ENCODE data around the gene PSMF1.

The PSMF1 gene, protein sequence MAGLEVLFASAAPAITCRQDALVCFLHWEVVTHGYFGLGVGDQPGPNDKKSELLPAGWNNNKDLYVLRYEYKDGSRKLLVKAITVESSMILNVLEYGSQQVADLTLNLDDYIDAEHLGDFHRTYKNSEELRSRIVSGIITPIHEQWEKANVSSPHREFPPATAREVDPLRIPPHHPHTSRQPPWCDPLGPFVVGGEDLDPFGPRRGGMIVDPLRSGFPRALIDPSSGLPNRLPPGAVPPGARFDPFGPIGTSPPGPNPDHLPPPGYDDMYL

DNA sequence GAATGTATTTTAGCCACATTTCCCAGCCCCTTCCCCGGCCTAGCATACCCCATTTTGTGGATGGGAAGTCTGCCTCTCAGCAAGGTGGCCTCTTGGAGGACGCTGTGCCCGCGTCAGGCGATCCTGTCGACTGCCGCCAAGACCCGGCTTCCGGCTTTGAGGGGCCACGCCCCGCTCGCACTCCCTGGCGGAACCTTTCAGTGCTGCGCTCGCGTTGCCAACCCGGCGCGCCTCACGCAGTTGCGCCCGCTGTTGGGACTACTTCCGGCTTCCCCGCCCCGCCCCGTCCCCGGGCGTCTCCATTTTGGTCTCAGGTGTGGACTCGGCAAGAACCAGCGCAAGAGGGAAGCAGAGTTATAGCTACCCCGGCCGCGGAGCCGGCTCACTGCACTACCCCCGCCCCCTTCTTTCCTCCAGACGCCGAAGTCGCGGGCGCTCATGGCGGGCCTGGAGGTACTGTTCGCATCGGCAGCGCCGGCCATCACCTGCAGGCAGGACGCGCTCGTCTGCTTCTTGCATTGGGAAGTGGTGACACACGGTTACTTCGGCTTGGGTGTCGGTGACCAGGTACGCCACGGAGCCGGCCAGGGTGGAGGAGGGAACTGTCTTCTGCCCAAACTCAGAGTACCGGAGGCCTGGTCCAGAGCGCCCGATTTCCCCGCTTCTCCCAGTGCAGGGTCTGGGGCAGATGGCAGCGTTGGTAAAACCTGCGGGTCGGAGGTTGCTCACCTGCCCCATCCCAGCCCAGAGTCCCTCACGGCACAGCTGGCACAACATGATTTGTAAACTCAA, at the start of gene PSMF1:
Gene PSMF1 (plus strand): TSS at position 267 of the 792 bp plus-strand sequence. CDS start 172 bp downstream, at position 439.
- H3K4me1 ChIP-seq (ENCODE audit: insufficient read depth, poor library complexity, severe bottlenecking): peaks cover 37% of the 10 kb centered on the region
- DNase-seq (ENCODE audit: low spot score) (peak; percentile 94), ATAC-seq (ENCODE audit: low read depth) (peak; percentile 95)
- H3K4me3 ChIP-seq (ENCODE audit: severe bottlenecking): peak within 1 kb of the TSS; percentile 62
- H3K27ac ChIP-seq (ENCODE audit: poor library complexity, severe bottlenecking): peak within 1 kb of the TSS; percentile 34
- H3K27me3 ChIP-seq (ENCODE audit: insufficient read depth, poor library complexity, severe bottlenecking): no peaks in the 10 kb centered on the region
- no peaks in the 10 kb centered on the region for H3K9me3 ChIP-seq (ENCODE audit: severe bottlenecking)
- H3K36me3 ChIP-seq (ENCODE audit: low read depth): peaks cover 36% of the 10 kb centered on the region
- TF ChIP-seq CTCF (IDR thresholded peaks at IDR 0.05; ENCODE audit: poor library complexity, severe bottlenecking): no peak

- DNase-seq (ENCODE audit: low spot score): no peak
- H3K9me3 ChIP-seq (ENCODE audit: severe bottlenecking): peaks cover 3% of the 10 kb centered on the region
- H3K27ac ChIP-seq (ENCODE audit: poor library complexity, severe bottlenecking): no peak overlapping the region
- no peak overlapping the region for H3K4me3 ChIP-seq (ENCODE audit: severe bottlenecking)
- peaks cover 19% of the 10 kb centered on the region for H3K27me3 ChIP-seq (ENCODE audit: insufficient read depth, poor library complexity, severe bottlenecking)
- no peaks in the 10 kb centered on the region for H3K4me1 ChIP-seq (ENCODE audit: insufficient read depth, poor library complexity, severe bottlenecking)
- H3K36me3 ChIP-seq (ENCODE audit: low read depth): no peaks in the 10 kb centered on the region
- ATAC-seq (ENCODE audit: low read depth): no peak
- TF ChIP-seq CTCF (IDR thresholded peaks at IDR 0.05; ENCODE audit: poor library complexity, severe bottlenecking): no peak
Measured at GRCh38 chr20:1072258-1072657, 46.1 kb upstream of the PSMF1 start.

DNA sequence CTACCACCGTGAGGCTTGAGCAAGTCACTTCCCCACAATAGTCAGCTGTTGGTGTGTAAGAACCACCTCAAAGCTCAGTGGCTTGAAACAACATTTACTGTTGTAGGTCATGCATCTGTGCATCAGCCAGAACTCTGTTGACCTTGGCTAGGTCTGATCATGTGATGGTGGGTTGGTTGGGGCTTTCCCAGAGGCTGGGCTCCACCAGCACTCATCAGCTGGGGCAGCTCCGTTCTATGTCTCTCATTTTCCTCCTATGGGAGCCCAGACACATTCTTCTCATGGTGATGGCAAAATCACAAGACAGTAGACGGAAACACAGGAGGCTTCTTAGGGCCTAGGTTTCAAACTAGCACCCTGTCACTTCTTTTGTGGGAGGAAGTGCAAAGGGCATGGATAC, 42.8 kb upstream of the PSMF1 start:
- H3K27ac ChIP-seq (ENCODE audit: poor library complexity, severe bottlenecking): no peak overlapping the region
- DNase-seq (ENCODE audit: low spot score): no peak
- no peak for ATAC-seq (ENCODE audit: low read depth)
- peaks cover 3% of the 10 kb centered on the region for H3K27me3 ChIP-seq (ENCODE audit: insufficient read depth, poor library complexity, severe bottlenecking)
- no peaks in the 10 kb centered on the region for H3K4me1 ChIP-seq (ENCODE audit: insufficient read depth, poor library complexity, severe bottlenecking)
- no peak overlapping the region for H3K4me3 ChIP-seq (ENCODE audit: severe bottlenecking)
- H3K9me3 ChIP-seq (ENCODE audit: severe bottlenecking): peaks cover 3% of the 10 kb centered on the region
- no peak for TF ChIP-seq CTCF (IDR thresholded peaks at IDR 0.05; ENCODE audit: poor library complexity, severe bottlenecking)
- H3K36me3 ChIP-seq (ENCODE audit: low read depth): no peaks in the 10 kb centered on the region

GRCh38 chr20:1081891-1082290, 36.5 kb upstream of the PSMF1 start:
- H3K27me3 ChIP-seq (ENCODE audit: insufficient read depth, poor library complexity, severe bottlenecking): peaks cover 3% of the 10 kb centered on the region
- H3K4me3 ChIP-seq (ENCODE audit: severe bottlenecking): no peak overlapping the region
- no peak for TF ChIP-seq CTCF (IDR thresholded peaks at IDR 0.05; ENCODE audit: poor library complexity, severe bottlenecking)
- no peak overlapping the region for H3K27ac ChIP-seq (ENCODE audit: poor library complexity, severe bottlenecking)
- no peak for ATAC-seq (ENCODE audit: low read depth)
- no peaks in the 10 kb centered on the region for H3K36me3 ChIP-seq (ENCODE audit: low read depth)
- no peaks in the 10 kb centered on the region for H3K9me3 ChIP-seq (ENCODE audit: severe bottlenecking)
- no peaks in the 10 kb centered on the region for H3K4me1 ChIP-seq (ENCODE audit: insufficient read depth, poor library complexity, severe bottlenecking)
- no peak for DNase-seq (ENCODE audit: low spot score)
